ENCODE data around the gene SLC41A2. TPM values are rescaled to one million over a fixed set of nuclear protein-coding genes. Genes with fewer than 3 reads are reported as not detected.

Gene SLC41A2
- total and polyA plus RNA-seq, 2 of the 13 experiments (the other 11 are each of a cell fraction or from before 2014, with no cell fraction given), result 2.3 to 12.8 TPM

GRCh38 chr12:104941454-104941853, 16.6 kb downstream of the SLC41A2 start:
- BruUV-seq (replicated peaks), result no TSS peak
- ChIA-PET CTCF (ENCODE audit: low intra/inter-chr PET ratio, low total read pairs) (no interaction called here), POLR2A (no interaction called here)
- Histone ChIP-seq H3K4me2 (ENCODE audit: low read depth, low read length) (no peak overlapping the region), H4K20me1 (ENCODE audit: insufficient read depth, low read length) (no peaks in the 10 kb centered on the region), H3K9me3 (ENCODE audit: low read length) (no peaks in the 10 kb centered on the region), H3K4me3 (replicated peaks in 1 of 3; ENCODE audit: insufficient read depth in 1 of 3, low read depth in 2 of 3, low read length in 3 of 3) (no peak overlapping the region), H3K27me3 (ENCODE audit: control insufficient read depth in 1 of 2, insufficient read depth in 2 of 2, low read length in 2 of 2) (no peaks in the 10 kb centered on the region), H3K36me3 (replicated peaks in 1 of 2; ENCODE audit: control insufficient read depth in 1 of 2, insufficient read depth in 2 of 2, low read length in 2 of 2) (no peaks in the 10 kb centered on the region), H3K27ac (ENCODE audit: extremely low read length, insufficient read depth, low read length) (no peak overlapping the region), H2AFZ (ENCODE audit: low read length) (no peak overlapping the region), H3K4me1 (ENCODE audit: insufficient read depth, low read length) (peaks cover 12% of the 10 kb centered on the region), H3K9ac (ENCODE audit: insufficient read depth, low read depth, low read length) (no peak overlapping the region), H3K79me2 (ENCODE audit: insufficient read depth, low read length) (no peaks in the 10 kb centered on the region)
- DNase-seq (ENCODE audit: low spot score) (no peak), FAIRE-seq (no peak), ATAC-seq (no peak)
- intact Hi-C loops (cut with micrococcal nuclease; ENCODE audit: unreplicated experiment), result no loop called here
- in situ Hi-C loops (cut with HindIII; ENCODE audit: extremely low pct_ligation_motif_present, low pct_unique_long_range_greater_than_20kb), result no loop called here
- WGBS (ENCODE audit: low lambda C conversion rate), result 91% methylated on average over 3 of the region's 3 CpGs
- TF ChIP-seq TAF1 (CRISPR knock-in tag; IDR thresholded peaks at IDR 0.05), result no peak
- no peak for TF ChIP-seq PRDM15 (CRISPR knock-in tag; IDR thresholded peaks at IDR 0.05)
- no peak for TF ChIP-seq E2F1 (CRISPR knock-in tag; IDR thresholded peaks at IDR 0.05)
- no peak for TF ChIP-seq SAP130 (CRISPR knock-in tag; IDR thresholded peaks at IDR 0.05; ENCODE audit: low read depth)
- TF ChIP-seq TBX2 (CRISPR knock-in tag; IDR thresholded peaks at IDR 0.05; ENCODE audit: borderline replicate concordance), result no peak
- no peak for TF ChIP-seq HNRNPL (IDR thresholded peaks at IDR 0.05; ENCODE audit: low read depth, low read length)
- TF ChIP-seq CSRNP1 (CRISPR knock-in tag; IDR thresholded peaks at IDR 0.05), result no peak
- no peak for TF ChIP-seq ZNF724P (CRISPR knock-in tag; IDR thresholded peaks at IDR 0.05; ENCODE audit: borderline replicate concordance)
- TF ChIP-seq ZBTB43 (CRISPR knock-in tag; conservative IDR thresholded peaks at IDR 0.05), result no peak
- no peak for TF ChIP-seq ZSCAN5A (CRISPR knock-in tag; IDR thresholded peaks at IDR 0.05; ENCODE audit: borderline replicate concordance)
- no peak for TF ChIP-seq ZNF224 (CRISPR knock-in tag; IDR thresholded peaks at IDR 0.05)
- TF ChIP-seq CEBPZ (IDR thresholded peaks at IDR 0.05; ENCODE audit: low read length), result no peak

Data from HepG2 (cell line).